SU-DHL-6 (cell line): ENCODE data around the gene ASIP.

Source experiments
- H2AFZ ChIP-seq: fragments of 200-600 bp; sonication (generic); 2 replicates; pipeline ENCODE4 v1.6.1; 2014; ENCODE audit warnings: low read depth, mild to moderate bottlenecking, moderate library complexity, mixed read lengths, antibody characterized with exemption, low read length; ENCODE audit not compliant: severe bottlenecking
- H3F3A ChIP-seq: fragments of 200-600 bp; shearing (Covaris generic); 2 replicates; pipeline ENCODE4 v1.6.0; 2016; ENCODE audit warnings: antibody characterized with exemption, mild to moderate bottlenecking; ENCODE audit not compliant: insufficient read depth
- H3K27ac ChIP-seq: fragments of 200-600 bp; sonication (generic); 2 replicates; pipeline ENCODE4 v1.5.1; 2016; ENCODE audit warnings: low read depth, mild to moderate bottlenecking, low read length, moderate library complexity, mixed read lengths
- H3K27me3 ChIP-seq: fragments of 200-600 bp; sonication (generic), shearing (Covaris generic); 2 replicates; pipeline ENCODE4 v1.6.0; 2014; ENCODE audit warnings: mild to moderate bottlenecking, low read length
- H3K36me3 ChIP-seq: fragments of 200-600 bp; sonication (generic); 2 replicates; pipeline ENCODE4 v1.6.1; 2014; ENCODE audit warnings: mild to moderate bottlenecking, low read length, mixed read lengths
- H3K4me2 ChIP-seq: fragments of 300-600, 200-600 bp; shearing (Covaris generic), sonication (generic); 2 replicates; pipeline ENCODE4 v1.6.0; 2014; ENCODE audit warnings: low read length, low read depth, mild to moderate bottlenecking; ENCODE audit not compliant: poor library complexity, severe bottlenecking
- H3K4me3 ChIP-seq: fragments of 200-600 bp; sonication (generic); 2 replicates; pipeline ENCODE4 v1.5.1; 2014; ENCODE audit warnings: antibody characterized with exemption, low read length, mild to moderate bottlenecking, mixed read lengths; ENCODE audit not compliant: insufficient read depth, poor library complexity, severe bottlenecking
- H3K79me2 ChIP-seq: fragments of 200-600 bp; sonication (generic); 2 replicates; pipeline ENCODE4 v1.6.1; 2014; ENCODE audit warnings: mild to moderate bottlenecking, low read length, moderate library complexity; ENCODE audit not compliant: insufficient read depth
- H3K9ac ChIP-seq: fragments of 200-600 bp; sonication (generic); 2 replicates; pipeline ENCODE4 v1.7.0; 2014; ENCODE audit warnings: mild to moderate bottlenecking, low read length
- H3K9me2 ChIP-seq: fragments of 200-600 bp; sonication (generic); replicated peaks from 2 replicates; pipeline ENCODE4 v1.6.1; 2014; ENCODE audit warnings: low read length; ENCODE audit not compliant: insufficient read depth
- H3K9me3 ChIP-seq: fragments of 200-600 bp; sonication (generic); 2 replicates; pipeline ENCODE4 v1.6.1; 2014; ENCODE audit warnings: low read length, mixed read lengths; ENCODE audit not compliant: insufficient read depth
- H4K20me1 ChIP-seq: fragments of 200-600 bp; sonication (generic); 2 replicates; pipeline ENCODE4 v1.6.1; 2014; ENCODE audit warnings: low read depth, mild to moderate bottlenecking, antibody characterized with exemption, low read length, moderate library complexity, mixed read lengths
- EZH2phosphoT487 ChIP-seq: fragments of 200-600 bp; sonication (generic), shearing (Covaris generic); conservative IDR thresholded peaks from 2 replicates; pipeline ENCODE4 v1.6.1; 2018; ENCODE audit warnings: mild to moderate bottlenecking, antibody characterized with exemption, low read length, moderate library complexity, mixed read lengths
- TF ChIP-seq, protein P1 (sequence below): fragments of 200-600 bp; sonication (generic); IDR thresholded peaks from one replicate; pipeline ENCODE4 v1.5.1; 2017; ENCODE audit warnings: antibody characterized with exemption, mild to moderate bottlenecking, low read length, moderate library complexity; ENCODE audit not compliant: insufficient read depth, poor library complexity, severe bottlenecking

ASIP gene

DNA sequence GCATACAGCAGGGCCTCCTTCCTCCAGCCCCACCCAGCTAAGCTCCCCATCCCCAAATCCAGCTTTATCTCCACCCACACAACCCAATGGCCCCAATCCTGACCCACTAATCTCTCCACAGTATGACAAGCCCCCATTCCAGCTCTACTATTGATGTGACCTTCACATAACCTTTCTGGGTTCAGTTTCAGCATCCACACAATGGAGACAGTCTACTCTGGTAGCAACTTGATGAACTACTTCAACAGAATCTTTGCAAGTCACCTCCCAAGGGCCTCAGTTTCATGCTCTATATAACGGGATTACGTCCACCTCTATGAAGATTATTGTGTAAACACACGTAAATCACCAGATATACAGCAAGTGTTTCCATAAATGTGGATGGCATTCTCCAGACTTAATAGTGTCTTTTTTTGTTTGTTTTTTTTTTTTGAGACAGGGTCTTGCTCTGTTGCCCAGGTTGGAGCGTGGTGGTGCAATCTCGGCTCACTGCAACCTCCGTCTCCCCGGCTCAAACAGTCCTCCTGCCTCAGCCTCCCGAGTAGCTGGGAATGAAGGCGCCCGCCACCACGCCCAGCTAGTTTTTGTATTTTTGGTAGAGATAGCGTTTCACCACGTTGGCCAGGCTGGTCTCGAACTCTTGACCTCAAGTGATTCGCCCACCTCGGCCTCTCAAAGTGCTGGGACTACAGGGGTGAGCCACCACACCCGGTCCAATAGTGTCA is 60.5 kb downstream of the ASIP start:
- peaks cover 54% of the 10 kb centered on the region for H3K79me2 ChIP-seq
- peak overlapping the region; percentile 85 for H3K4me3 ChIP-seq
- H3K36me3 ChIP-seq: no peaks in the 10 kb centered on the region
- peak overlapping the region; percentile 91 for H3K9ac ChIP-seq
- peak overlapping the region; percentile 78 for H3K27ac ChIP-seq
- H3F3A ChIP-seq: no peaks in the 10 kb centered on the region
- peak overlapping the region; percentile 80 for H3K4me2 ChIP-seq
- H2AFZ ChIP-seq: no peak overlapping the region
- H3K9me3 ChIP-seq: no peaks in the 10 kb centered on the region
- H3K27me3 ChIP-seq: no peaks in the 10 kb centered on the region
- H4K20me1 ChIP-seq: no peaks in the 10 kb centered on the region; the same call in 1 of the 2 replicates
- TF ChIP-seq, protein P1, sequence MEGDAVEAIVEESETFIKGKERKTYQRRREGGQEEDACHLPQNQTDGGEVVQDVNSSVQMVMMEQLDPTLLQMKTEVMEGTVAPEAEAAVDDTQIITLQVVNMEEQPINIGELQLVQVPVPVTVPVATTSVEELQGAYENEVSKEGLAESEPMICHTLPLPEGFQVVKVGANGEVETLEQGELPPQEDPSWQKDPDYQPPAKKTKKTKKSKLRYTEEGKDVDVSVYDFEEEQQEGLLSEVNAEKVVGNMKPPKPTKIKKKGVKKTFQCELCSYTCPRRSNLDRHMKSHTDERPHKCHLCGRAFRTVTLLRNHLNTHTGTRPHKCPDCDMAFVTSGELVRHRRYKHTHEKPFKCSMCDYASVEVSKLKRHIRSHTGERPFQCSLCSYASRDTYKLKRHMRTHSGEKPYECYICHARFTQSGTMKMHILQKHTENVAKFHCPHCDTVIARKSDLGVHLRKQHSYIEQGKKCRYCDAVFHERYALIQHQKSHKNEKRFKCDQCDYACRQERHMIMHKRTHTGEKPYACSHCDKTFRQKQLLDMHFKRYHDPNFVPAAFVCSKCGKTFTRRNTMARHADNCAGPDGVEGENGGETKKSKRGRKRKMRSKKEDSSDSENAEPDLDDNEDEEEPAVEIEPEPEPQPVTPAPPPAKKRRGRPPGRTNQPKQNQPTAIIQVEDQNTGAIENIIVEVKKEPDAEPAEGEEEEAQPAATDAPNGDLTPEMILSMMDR: no peak
- no peak for TF ChIP-seq EZH2phosphoT487
- no peaks in the 10 kb centered on the region for H3K9me2 ChIP-seq

DNA sequence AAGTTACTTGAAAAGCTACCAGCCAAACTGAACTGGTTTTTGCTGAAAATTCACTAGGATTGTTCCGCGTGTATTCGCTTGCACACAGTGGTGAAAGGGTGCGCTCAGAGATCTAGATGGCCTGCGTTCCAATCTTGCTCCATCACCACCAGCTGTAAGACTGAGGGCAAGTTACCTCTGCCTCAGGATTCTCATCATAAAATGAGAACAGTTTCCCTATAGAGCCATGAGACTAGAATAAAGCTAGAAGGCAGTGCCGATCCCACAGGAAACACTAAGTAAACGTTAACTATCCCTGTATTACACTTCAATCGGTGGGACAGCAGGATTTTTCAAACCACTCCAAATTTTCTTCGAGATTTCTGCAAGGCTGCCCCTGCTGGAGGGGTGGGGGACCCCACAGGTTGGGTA is 61.1 kb downstream of the ASIP start:
- no peaks in the 10 kb centered on the region for H3K9me2 ChIP-seq
- H3K27ac ChIP-seq: peak overlapping the region; percentile 78
- peak overlapping the region; percentile 91 for H3K9ac ChIP-seq
- H3K79me2 ChIP-seq: peaks cover 48% of the 10 kb centered on the region
- H3K9me3 ChIP-seq: no peaks in the 10 kb centered on the region
- no peak for TF ChIP-seq EZH2phosphoT487
- TF ChIP-seq, protein P1: no peak
- no peaks in the 10 kb centered on the region for H4K20me1 ChIP-seq
- no peaks in the 10 kb centered on the region for H3K36me3 ChIP-seq
- peak overlapping the region; percentile 80 for H3K4me2 ChIP-seq
- H3K4me3 ChIP-seq: peak overlapping the region; percentile 85
- no peaks in the 10 kb centered on the region for H3K27me3 ChIP-seq
- no peaks in the 10 kb centered on the region for H3F3A ChIP-seq
- peak overlapping the region; percentile 85 for H2AFZ ChIP-seq

DNA sequence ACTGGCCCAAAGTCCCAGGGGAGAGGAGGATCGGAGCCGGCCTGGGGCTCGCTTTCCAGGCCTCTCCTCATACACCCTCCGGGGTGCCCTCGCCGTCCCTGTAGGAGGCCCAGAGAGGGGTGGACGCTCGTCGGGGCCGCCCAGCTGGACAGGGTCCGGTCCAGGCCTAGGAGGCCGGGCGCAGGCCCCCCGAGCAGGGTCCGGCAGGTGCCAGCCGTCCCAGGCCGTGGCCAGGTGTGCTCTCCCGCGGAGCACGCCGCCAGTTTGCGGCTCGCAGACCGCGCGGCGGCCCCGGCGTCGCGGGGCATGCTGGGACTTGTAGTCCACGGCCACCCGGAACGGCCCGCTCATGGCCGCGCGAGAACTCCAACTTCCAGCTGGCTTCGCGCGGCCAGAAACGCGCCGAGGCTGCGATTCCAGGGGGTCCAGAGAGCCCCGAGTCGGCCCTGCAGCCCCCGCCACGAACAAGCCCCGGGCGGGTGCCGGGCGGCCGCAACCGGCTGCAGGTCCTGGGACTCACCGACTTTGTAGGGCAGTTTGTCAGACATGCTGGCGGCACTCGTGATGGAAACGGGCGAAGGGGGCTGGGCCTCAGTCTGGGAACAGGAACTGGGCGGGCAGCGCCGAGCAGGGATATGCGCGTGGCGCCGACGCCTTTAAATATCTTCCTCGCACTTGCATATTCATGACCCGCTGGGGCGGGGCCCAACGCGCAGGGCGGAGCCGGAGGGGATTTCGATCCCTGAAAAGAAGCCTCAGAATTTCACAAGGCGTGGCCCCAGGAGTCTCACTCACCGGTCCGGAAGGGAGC is 61.7 kb downstream of the ASIP start, which contains the start of gene AHCY:
Gene AHCY, minus strand, starts transcription at position 633 of the 811 bp plus-strand sequence. Its CDS starts 85 bp downstream, at position 548.
- H2AFZ ChIP-seq: peak within 1 kb of the TSS; percentile 85
- H3K9ac ChIP-seq: peak within 1 kb of the TSS; percentile 91
- no peaks in the 10 kb centered on the region for H3K27me3 ChIP-seq
- H3K9me2 ChIP-seq: no peaks in the 10 kb centered on the region
- no peaks in the 10 kb centered on the region for H3K9me3 ChIP-seq
- peak within 1 kb of the TSS; percentile 78 for H3K27ac ChIP-seq
- H3K4me3 ChIP-seq: peak within 1 kb of the TSS; percentile 85
- H3K79me2 ChIP-seq: peaks cover 43% of the 10 kb centered on the region
- H4K20me1 ChIP-seq: no peaks in the 10 kb centered on the region
- peak within 1 kb of the TSS; percentile 80 for H3K4me2 ChIP-seq
- H3F3A ChIP-seq: no peaks in the 10 kb centered on the region
- TF ChIP-seq, protein P1: no peak
- TF ChIP-seq EZH2phosphoT487: no peak
- no peaks in the 10 kb centered on the region for H3K36me3 ChIP-seq
